NCI-H2081 (cell line): ENCODE results near the gene GBF1.
"Not testable (repeated sequence)": the region's sequence is repeated elsewhere in the genome, so short reads cannot be mapped to it uniquely, and the experiment has no call there.

Experiments
- DNase-seq, 2 experiments: peaks; one replicate each; lab custom pipeline; 2025; lab: John Stamatoyannopoulos, UW

GBF1 gene

GRCh38 chr10:102306710-102307109 is 61.4 kb downstream of the GBF1 start:
- no peak for DNase-seq

GRCh38 chr10:102308318-102308717 is 63.0 kb downstream of the GBF1 start:
- not testable (repeated sequence) for DNase-seq

- no peak for DNase-seq
Measured at GRCh38 chr10:102309236-102309635, 63.9 kb downstream of the GBF1 start.

- DNase-seq = no peak
Measured at GRCh38 chr10:102309916-102310315, 64.6 kb downstream of the GBF1 start.

- no peak for DNase-seq
Measured at GRCh38 chr10:102310361-102311024, 65.2 kb downstream of the GBF1 start.

GRCh38 chr10:102311025-102311420 is 65.7 kb downstream of the GBF1 start:
- DNase-seq = no peak

GRCh38 chr10:102312683-102313082 is 67.4 kb downstream of the GBF1 start:
- no peak for DNase-seq

- DNase-seq = no peak
Measured at GRCh38 chr10:102313221-102313896, 68.0 kb downstream of the GBF1 start.

- DNase-seq = no peak
Measured at GRCh38 chr10:102314801-102315200, 69.5 kb downstream of the GBF1 start.

- no peak for DNase-seq
Measured at GRCh38 chr10:102316421-102316820, 71.1 kb downstream of the GBF1 start.

- no peak for DNase-seq
Measured at GRCh38 chr10:102322914-102323313, 77.6 kb downstream of the GBF1 start.

GRCh38 chr10:102324061-102324460 is 78.7 kb downstream of the GBF1 start:
- DNase-seq = no peak

GRCh38 chr10:102326031-102326430 is 80.7 kb downstream of the GBF1 start:
- DNase-seq = no peak

GRCh38 chr10:102327002-102327401 is 81.7 kb downstream of the GBF1 start:
- DNase-seq = no peak

GRCh38 chr10:102327641-102328040 is 82.3 kb downstream of the GBF1 start:
- no peak for DNase-seq

- no peak for DNase-seq
Measured at GRCh38 chr10:102332772-102333171, 87.4 kb downstream of the GBF1 start.

GRCh38 chr10:102334101-102334500 is 88.8 kb downstream of the GBF1 start:
- DNase-seq = no peak

GRCh38 chr10:102335184-102335583 is 89.9 kb downstream of the GBF1 start:
- DNase-seq = no peak

GRCh38 chr10:102341038-102341688 is 95.8 kb downstream of the GBF1 start:
- no peak for DNase-seq

- no peak for DNase-seq
Measured at GRCh38 chr10:102342458-102342857, 97.1 kb downstream of the GBF1 start.

- DNase-seq = no peak
Measured at GRCh38 chr10:102342958-102343357, 97.6 kb downstream of the GBF1 start.

GRCh38 chr10:102344067-102344466 is 98.7 kb downstream of the GBF1 start:
- no peak for DNase-seq

- no peak for DNase-seq
Measured at GRCh38 chr10:102347236-102347828, 102.0 kb downstream of the GBF1 start.
